ENCODE data around the gene CSHL1. TPM values are rescaled to one million over a fixed set of nuclear protein-coding genes. Genes with fewer than 3 reads are reported as not detected.

Gene CSHL1
- total RNA-seq, 6 donors from 2014 or later: not detected

DNA sequence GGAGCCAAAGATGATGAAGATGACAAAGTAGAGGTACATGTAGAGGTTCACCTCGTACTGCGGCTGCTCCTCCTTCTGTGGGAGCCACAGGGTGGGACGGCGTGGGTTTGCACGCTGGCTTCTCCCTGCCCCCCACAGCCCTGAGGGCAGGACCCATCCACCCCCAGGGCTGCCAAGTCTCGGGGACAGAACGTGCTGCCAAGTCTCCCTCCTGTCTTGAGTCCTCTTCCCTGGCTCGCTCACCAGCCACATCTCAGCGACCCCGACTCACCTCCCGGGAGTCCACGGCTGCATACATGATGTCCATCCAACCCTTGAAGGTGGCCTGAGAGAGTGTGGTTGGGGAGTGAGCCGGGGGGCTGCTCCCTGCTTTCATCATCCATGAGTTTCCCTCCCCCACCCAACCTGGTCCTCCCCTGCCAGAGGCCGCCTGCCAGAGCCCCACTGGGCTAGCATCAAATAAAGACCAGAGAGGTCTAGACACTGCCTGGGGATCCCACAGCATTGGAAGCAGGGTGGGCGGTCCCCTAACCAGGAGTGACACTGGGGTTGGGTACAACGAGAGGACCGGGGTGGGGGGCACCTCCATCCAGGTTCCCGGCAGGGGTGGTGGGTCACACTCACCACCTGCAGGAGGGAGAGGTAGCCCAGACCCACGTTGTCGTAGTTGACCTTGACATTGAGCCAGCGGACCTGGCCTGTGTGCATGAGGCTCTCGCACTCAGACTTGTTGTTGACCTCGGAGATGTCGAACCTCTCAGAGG lies 33.9 kb upstream of the CSHL1 start:
- Histone ChIP-seq H3K4me3 (no peak overlapping the region), H3K27me3 (no peaks in the 10 kb centered on the region), H3K27ac (no peak overlapping the region), H3K4me1 (peaks cover 5 to 15% (median 10%) of the 10 kb centered on the region in 4 donors), H3K9me3 (no peaks in the 10 kb centered on the region), H3K36me3 (no peaks in the 10 kb centered on the region)
- no peak for TF ChIP-seq CTCF (IDR thresholded peaks at IDR 0.05)
- no peak for TF ChIP-seq POLR2AphosphoS5 (IDR thresholded peaks at IDR 0.05)
- TF ChIP-seq POLR2A (IDR thresholded peaks at IDR 0.05): no peak
- no peak for TF ChIP-seq EP300 (IDR thresholded peaks at IDR 0.05)
- 91 to 95% methylated on average over 14 to 22 of the region's 24 CpGs for WGBS, 2 donors
- DNase-seq (no peak), ATAC-seq (ENCODE audit: low FRiP score in 2 of 2) (no peak)

DNA sequence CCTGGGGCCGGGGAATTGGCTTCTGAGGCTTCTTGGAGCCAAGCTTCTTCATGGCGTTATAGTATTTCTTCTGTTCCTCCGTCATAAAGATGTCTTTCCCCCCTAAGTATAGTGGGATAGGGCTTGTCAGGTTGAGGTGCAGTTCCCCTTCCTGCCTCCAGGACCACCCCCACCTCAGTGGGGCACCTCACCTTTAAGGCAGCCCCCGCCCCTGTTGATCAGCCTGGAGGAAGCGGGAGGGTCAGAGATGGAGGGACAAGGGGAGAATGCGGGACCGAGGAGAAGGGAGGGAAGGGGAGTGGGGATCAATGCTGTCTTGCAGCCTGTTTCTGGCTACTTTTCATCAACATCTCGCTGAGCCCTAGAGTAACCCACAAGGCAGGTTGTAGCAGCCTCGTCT lies 32.7 kb upstream of the CSHL1 start:
- Histone ChIP-seq H3K36me3 (no peaks in the 10 kb centered on the region), H3K4me1 (peaks cover 5 to 15% (median 10%) of the 10 kb centered on the region in 4 donors), H3K27ac (no peak overlapping the region), H3K4me3 (no peak overlapping the region), H3K9me3 (no peaks in the 10 kb centered on the region), H3K27me3 (no peaks in the 10 kb centered on the region)
- no peak for ATAC-seq (ENCODE audit: low FRiP score in 2 of 2)
- no peak for DNase-seq
- 85 to 91% methylated on average over 6 to 9 of the region's 9 CpGs for WGBS, 2 donors
- TF ChIP-seq CTCF (IDR thresholded peaks at IDR 0.05) (no peak), POLR2AphosphoS5 (IDR thresholded peaks at IDR 0.05) (no peak), POLR2A (IDR thresholded peaks at IDR 0.05) (no peak), EP300 (IDR thresholded peaks at IDR 0.05) (no peak)

DNA sequence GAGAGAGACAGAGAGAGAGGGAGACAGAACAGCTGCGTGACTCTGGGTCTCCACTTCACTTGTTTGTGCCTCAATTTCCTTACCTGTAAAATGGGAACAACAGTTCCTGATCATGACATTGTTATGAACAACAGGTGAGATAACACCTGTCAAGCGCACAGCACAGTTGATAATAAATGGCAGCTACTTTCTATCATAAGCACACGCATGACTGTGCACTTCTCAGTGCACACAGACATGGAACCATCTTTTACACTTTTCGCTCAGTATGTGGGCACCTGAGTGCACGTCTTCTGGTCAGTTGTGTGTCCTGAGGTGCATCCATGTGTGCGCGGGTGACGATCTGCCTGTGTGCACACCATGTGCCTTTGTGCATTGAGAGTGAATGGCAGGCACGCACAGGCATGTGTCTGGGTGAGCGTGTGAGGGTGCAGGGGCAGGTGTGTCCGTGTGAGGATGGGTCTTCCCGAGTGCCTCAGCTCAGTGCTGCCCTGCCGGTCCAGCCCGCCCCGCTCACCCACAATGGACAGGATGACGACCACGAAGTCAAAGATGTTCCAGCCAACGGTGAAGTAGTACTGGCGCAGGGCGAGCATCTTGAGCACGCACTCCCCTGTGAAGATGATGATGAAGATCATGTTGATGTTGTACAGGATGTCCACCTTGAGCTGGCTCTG lies 31.4 kb upstream of the CSHL1 start:
- ATAC-seq (ENCODE audit: low FRiP score in 2 of 2) (no peak), DNase-seq (no peak)
- Histone ChIP-seq H3K4me1 (peaks cover 5 to 15% (median 10%) of the 10 kb centered on the region in 4 donors), H3K27me3 (no peaks in the 10 kb centered on the region), H3K9me3 (no peaks in the 10 kb centered on the region), H3K36me3 (no peaks in the 10 kb centered on the region), H3K4me3 (no peak overlapping the region), H3K27ac (no peak overlapping the region)
- no peak for TF ChIP-seq EP300 (IDR thresholded peaks at IDR 0.05)
- TF ChIP-seq CTCF (IDR thresholded peaks at IDR 0.05): no peak
- no peak for TF ChIP-seq POLR2A (IDR thresholded peaks at IDR 0.05)
- TF ChIP-seq POLR2AphosphoS5 (IDR thresholded peaks at IDR 0.05): no peak
- 96 to 97% methylated on average over 12 to 21 of the region's 21 CpGs for WGBS, 2 donors

DNA sequence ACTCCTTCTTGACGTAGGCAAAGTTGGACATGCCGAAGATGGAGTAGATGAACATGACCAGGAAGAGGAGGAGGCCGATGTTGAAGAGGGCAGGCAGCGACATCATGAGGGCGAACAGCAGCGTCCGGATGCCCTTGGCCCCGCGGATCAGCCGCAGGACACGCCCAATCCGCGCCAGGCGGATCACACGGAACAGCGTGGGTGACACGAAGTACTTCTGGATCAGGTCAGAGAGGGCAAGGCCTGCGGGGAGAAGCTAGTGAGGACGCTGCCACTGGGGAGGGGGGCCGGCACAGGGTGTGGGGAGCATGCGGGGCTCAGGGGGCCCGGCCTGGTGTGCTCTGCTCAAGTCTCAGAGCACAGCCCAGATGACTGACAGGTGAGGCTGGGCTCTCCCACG lies 30.7 kb upstream of the CSHL1 start:
- Histone ChIP-seq H3K4me3 (no peak overlapping the region), H3K27ac (no peak overlapping the region), H3K27me3 (no peaks in the 10 kb centered on the region), H3K36me3 (no peaks in the 10 kb centered on the region), H3K9me3 (no peaks in the 10 kb centered on the region), H3K4me1 (peaks cover 5 to 11% (median 9%) of the 10 kb centered on the region in 4 donors)
- DNase-seq (no peak), ATAC-seq (ENCODE audit: low FRiP score in 2 of 2) (no peak)
- 91 to 92% methylated on average over 16 to 23 of the region's 23 CpGs for WGBS, 2 donors
- no peak for TF ChIP-seq EP300 (IDR thresholded peaks at IDR 0.05)
- no peak for TF ChIP-seq POLR2AphosphoS5 (IDR thresholded peaks at IDR 0.05)

DNA sequence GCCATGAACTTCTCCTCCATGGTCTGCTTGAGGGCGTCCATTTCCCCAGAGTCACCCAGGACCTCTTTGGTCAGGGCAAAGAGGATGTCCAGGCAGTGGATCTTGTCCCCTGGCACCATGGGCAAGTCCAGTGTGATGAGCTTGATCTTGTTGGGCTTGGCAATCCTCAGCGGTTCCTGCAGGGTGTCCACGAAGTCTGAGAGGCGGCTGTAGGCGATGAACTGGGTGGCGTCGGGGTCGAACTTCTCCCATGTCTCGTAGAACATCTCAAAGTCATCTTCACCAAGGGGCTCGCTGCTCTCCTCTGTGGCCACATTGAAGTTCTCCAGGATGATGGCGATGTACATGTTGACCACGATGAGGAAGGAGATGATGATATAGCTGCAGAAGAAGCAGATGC lies 30.1 kb upstream of the CSHL1 start:
- Histone ChIP-seq H3K4me3 (no peak overlapping the region), H3K27ac (no peak overlapping the region), H3K4me1 (peaks cover 1 to 5% (median 3%) of the 10 kb centered on the region in 4 donors), H3K36me3 (no peaks in the 10 kb centered on the region), H3K27me3 (no peaks in the 10 kb centered on the region), H3K9me3 (no peaks in the 10 kb centered on the region)
- TF ChIP-seq POLR2A (IDR thresholded peaks at IDR 0.05) (no peak), POLR2AphosphoS5 (IDR thresholded peaks at IDR 0.05) (no peak), CTCF (IDR thresholded peaks at IDR 0.05) (no peak), EP300 (IDR thresholded peaks at IDR 0.05) (no peak)
- DNase-seq (no peak), ATAC-seq (ENCODE audit: low FRiP score in 2 of 2) (no peak)
- WGBS, 2 donors: 85 to 93% methylated on average over 4 to 12 of the region's 12 CpGs

Data from upper lobe of left lung (tissue), 6 donors.